ENCODE data around the gene TNFRSF4.
"Not testable (repeated sequence)": the region's sequence is repeated elsewhere in the genome, so short reads cannot be mapped to it uniquely, and the experiment has no call there.

TNFRSF4 gene

DNA sequence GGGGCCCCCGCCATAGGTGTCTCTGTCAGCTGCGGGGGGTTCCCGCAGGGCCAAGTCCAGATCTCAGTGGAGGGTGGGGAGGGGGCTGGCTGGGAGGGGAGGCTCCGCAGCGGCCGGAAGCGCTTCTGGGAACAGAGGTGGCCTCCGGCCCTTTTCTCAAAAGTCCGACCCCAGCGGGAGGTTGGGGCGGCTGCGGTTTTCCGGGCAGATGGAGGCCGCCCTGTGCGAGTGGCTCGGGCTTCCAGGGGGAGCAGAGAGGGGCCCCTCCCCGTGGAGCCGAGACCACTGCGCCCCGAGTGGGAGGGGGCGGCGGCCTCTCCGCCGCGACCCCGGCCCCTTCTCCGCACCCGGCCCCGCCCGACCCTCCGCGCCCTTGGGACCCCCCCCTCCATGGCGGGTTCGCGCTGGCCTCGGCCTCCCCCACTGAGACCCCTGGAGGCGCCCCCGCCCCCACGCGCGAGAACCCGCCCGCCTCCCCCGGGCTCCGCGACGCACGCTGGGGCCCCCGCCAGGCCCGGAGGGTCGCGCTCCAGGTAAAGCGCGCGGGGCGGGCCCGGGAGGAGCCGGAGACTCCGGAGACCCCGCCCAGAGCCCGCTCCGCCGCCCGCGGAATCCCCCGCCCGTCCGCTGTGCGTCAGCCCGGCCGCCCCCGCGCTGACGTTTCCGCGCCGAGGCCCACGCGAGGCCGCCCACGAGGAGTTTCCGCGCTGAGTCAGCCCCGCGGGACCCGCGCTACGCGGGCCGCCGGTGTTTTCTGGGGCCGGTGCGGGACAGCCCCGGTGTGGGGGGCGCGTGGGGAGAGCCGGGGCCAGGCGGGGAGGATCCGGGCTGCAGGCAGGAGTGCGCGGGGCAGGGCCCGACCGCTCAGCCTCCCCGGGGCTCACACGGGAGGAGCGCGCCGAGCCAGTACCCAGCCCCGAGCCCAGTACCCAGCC is 12.8 kb downstream of the TNFRSF4 start:
- peak; percentile 69 to 91 (median 79) for DNase-seq

GRCh38 chr1:1199961-1200875 is 13.7 kb downstream of the TNFRSF4 start:
- DNase-seq = no peak

GRCh38 chr1:1199141-1199960 is 14.6 kb downstream of the TNFRSF4 start:
- no peak for DNase-seq

DNA sequence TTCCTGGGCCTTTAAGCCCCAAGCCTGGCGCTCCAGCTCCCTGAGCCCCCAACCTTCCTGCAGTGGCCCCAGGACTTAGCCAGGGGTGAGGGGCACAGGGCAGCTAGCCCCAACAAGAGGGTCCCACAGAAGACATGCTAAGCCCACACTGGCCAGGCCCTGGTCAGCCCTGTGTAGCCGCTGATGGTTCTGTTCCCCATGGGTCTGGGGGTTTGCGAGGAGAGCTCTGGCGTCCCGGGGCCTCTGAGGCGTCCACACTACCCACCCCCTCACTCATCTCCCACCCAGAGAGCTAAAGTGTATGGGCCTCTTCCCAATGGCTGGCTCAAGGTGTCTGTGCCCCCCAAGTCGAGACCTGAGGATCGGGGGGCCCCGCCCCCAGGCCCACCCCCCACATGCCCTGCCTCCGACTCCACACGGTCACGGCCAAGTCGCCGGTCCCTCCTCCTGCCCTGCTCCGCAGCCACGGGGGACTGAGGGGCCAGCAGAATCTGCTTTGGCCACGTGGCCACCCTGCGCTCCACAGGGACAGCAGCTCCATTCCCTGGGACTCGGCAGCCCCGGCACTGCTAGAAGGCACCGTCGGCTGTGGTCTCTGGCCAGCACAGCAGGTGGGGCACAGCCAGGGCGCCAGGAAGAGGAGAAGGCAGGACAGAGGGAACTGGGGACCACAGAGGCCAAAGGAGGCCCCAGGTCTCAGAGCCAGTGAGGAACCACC is 15.4 kb downstream of the TNFRSF4 start:
- DNase-seq = no peak

DNA sequence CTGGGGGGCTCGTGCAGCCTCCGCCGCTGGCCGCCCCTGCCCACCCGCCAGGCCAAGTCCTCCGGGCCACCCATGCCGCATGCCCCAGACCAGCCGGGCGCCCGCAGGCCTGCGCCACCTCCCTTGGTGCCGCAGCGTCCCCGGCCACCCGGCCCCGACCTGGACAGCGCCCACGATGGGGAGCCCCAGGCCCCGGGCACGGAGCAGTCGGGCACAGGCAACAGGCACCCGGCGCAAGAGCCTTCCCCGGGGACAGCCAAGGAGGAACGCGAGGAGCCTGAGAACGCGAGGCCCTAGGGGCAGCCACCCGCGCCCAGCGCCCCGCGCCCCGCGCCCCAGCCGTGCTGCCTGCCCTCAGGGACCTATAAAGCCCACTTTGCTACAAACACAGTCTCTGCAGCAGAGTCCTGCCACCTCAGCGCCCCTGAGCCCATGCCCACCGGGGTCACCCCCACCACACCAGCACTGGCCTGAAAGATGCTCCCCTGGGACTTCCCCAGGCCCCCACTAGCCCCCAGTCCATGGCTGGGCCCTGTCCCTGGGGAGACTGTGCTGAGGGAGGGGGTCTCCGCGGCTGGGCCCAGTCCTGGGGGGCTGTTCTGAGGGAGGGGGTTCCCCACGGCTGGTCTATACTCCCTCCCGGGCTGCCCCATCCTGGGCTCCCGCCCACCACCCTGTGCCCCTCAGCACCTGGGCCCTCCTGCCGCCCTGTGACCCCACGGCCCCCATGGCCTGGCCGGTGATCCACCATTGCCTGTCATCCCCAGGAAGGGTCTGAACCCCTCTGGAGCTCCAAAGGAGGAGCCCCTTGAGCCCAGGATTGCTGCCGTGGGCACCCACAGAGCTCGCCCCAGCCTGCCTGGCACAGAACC is 16.2 kb downstream of the TNFRSF4 start:
- no peak for DNase-seq

DNA sequence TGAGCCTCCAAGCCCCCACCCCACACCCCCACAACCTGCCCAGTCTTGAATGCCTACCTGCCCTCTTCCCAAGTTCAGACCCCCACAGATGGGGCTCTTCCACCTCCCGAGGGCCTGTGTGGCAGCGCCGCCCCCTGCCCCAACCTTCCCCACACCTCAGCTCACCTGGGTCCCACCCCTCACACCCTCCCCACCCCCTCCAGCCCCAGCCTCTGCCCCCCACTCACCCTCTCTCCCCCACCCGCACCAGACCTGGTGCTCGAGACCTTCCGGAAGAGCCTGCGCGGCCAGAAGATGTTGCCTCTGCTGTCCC is 16.8 kb downstream of the TNFRSF4 start:
- DNase-seq = no peak

DNA sequence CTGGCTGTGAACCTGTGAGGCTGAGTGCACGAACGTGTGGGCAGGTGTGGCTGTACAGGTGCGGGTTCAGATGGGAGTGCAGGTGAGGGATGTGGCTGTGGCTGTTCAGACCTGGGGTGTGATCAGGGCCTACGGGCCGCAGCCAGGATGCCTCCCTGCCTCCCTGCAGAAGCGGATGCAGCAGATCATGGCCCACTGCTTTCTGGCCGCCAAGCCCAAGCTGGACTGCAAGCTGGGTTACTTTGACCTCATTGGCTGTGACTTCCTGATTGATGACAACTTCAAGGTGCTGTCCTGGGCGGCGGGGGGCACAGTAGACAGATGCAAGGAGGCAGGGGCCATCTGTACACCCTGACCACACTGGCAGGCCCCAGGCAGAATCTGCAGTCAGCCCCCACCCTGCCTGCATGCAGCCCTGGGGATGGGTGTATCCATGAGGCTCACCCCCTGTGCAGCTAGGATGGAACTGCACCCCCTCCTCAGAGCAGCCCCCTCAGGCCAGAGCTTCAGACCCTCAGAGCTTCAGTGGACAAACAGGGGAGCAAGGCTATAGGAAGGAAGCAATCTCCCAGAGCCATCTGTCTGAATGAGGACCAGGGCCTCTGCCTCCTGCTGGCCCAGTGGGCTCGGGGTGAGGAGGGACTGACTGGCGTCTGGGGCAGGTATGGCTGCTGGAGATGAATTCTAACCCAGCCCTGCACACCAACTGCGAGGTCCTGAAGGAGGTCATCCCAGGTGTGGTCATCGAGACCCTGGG is 17.3 kb downstream of the TNFRSF4 start:
- DNase-seq = no peak

DNA sequence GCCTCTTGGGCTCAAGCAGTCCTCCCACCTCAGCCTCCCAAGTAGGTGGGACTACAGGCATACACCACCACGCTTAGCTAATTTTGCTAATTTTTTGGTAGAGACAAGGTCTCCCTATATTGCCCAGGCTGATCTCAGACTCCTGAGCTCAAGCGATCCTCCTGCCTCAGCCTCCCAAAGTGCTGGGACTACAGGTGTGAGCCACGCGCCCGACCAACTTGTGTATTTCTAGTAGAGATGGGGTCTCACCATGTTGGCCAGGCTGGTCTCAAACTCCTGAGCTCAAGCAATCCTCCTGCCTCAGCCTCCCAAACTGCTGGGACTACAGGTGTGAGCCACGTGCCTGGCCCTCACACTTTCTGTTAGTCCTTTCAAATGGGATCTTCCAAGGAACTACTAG is 18.2 kb downstream of the TNFRSF4 start:
- not testable (repeated sequence) for DNase-seq

GRCh38 chr1:1194723-1195122 is 19.2 kb downstream of the TNFRSF4 start:
- DNase-seq = no peak

GRCh38 chr1:1191734-1192133 is 22.2 kb downstream of the TNFRSF4 start:
- no peak for DNase-seq

- peak; percentile 50 to 87 (median 78) for DNase-seq
These were observed 24.8 kb downstream of the TNFRSF4 start for GRCh38 chr1:1189111-1189510.

GRCh38 chr1:1187938-1188337 is 26.0 kb downstream of the TNFRSF4 start:
- no peak for DNase-seq

GRCh38 chr1:1185101-1185765 is 28.7 kb downstream of the TNFRSF4 start:
- no peak for DNase-seq

DNA sequence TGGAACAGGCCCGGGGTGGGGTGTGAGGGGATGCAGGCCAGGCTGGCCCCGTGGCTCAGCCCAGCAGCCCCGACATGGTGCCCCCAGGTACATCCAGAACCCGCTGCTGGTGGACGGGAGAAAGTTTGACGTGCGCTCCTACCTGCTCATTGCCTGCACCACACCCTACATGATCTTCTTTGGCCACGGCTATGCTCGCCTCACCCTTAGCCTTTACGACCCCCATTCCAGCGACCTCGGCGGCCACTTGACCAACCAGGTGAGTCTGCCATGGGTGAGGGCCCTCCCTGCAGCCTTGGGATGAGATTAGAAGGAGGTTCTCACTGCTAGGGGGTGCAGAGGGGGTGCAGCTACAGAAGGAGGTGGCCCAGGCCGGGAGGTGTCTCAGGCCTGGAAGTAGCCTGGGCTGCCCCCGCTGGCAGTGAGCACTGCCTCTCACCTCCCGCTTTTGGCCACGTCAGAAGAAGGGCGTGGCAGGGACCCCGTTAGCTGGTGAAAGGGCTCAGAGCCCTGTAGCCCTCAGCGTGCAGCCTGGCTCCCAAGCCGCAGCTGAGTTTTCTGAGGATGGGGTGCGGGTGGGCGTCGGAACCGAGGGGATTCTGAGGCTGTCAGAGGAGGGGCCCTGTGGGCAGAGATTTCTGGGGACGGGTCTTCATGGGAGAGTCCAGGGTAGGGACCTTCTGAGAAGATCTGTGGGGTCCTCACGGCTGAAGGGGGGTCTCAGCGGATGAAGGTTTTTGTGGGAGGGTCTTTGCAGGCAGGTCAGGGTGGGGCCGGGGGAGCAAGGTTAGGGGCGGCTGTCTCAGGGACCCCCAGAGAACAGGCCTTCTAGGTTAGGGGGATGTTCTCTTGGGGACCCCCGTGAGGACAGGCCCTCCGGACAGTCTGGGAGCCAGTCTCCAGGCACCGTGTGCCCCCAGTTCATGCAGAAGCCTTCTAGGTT is 29.8 kb downstream of the TNFRSF4 start:
- no peak for DNase-seq

- no peak for DNase-seq
These were observed 30.7 kb downstream of the TNFRSF4 start for GRCh38 chr1:1183221-1183747.

DNA sequence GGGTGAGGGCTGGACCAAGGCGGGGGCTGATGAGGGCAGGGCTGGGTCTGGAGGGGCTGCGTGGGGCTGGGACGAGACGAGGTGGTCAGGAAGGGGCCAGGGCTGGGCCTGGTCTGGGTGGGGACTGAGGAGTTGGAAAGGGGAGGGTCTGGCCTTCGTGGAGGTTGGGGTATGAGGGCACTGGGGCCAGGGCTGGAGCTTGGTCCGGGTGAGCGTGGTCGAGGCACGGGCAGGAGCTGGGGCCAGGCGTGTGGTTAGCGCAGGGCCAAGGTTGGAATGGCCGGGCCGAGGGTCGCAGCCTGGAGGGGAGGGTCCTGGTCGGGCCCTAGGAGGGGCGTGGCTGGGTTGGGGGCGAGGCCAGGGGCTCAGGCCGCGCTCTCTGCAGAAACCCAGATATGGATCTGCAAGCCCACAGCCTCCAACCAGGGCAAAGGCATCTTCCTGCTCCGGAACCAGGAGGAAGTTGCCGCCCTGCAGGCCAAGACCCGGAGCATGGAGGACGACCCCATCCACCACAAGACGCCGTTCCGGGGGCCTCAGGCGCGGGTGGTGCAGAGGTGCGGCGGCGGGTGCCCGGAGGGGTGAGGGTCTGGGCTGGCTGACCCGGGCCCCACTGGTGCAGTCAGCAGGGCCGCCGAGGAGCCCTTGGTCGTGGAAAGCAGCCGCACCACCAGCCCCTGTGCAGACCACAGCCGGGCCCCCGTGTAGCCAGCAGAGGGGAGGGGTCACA is 31.3 kb downstream of the TNFRSF4 start:
- DNase-seq = peak in 2 of 4 experiments; percentile 2 to 36

DNA sequence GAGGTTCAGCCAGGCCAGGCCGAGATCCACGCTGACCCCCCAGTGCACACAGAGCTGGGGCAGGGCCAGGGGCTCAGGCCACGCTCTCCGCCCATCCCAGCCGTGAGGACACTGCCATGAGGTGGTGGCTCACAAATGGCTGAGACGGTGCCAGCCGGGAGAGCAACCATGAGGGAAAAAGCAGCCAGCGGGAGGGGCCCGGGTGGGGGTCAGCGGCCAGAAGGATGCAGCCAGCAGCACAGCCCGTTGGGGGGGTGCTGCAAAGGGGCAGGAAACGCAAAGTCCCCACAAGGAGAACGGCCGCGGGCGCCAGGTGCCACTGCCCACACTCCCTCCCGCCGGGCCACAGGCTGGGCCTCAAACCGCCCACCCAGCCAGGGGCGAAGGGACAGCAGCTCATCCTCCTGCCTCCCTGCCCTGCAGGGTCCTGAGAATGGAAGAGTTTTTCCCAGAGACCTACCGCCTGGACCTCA is 32.0 kb downstream of the TNFRSF4 start:
- DNase-seq = no peak
